Stimulated activated CD4-positive, alpha-beta T cell treated with anti-CD3 and anti-CD28 coated beads, Interleukin-12 subunit alpha, Interleukin-12 subunit beta, amount 100 ng/mL, for 4 hours (primary cell): Measurements from ENCODE around the gene PTTG1IP.
"Not testable (repeated sequence)": the region's sequence is repeated elsewhere in the genome, so short reads cannot be mapped to it uniquely, and the experiment has no call there.

Experiments used
- DNase-seq: peaks from one replicate; pipeline ENCODE4 v3.0.0-alpha.2; 2020

The PTTG1IP gene

DNA sequence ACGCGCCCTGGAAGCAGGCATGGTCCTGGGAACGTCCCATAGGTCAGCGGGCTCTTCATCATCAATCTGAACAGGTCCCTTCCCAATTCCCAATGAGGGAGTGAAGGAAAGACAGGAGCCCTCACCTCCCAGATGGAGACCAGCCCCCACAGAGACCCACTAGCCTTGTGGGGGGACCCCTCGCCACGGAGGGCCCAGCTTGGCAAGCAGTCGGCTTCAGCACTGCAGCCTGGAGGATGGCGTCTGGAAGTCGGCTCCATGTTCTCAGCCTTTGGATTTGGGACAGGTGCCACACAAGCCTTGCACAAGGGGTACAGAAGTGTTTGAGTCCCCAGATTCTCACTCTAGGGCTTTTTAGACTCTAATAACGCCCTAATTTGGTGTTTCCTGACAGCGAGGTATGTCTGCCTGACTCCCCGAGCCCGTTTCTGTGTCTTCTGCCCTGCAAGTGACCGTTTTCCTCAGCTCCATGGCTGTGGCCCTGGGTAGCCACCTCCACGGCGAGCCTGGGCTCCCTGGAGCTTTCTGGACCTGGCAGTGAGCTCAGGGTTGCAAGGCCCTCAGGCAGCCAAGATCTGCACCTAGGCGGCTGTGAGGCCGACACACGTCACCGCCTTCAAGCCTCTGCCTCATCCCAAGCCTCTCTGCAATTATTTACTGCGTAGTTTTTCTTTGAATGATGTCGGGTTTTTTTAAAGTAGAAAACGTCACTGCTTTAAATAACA is 30.6 kb downstream of the PTTG1IP start:
- DNase-seq: no peak

GRCh38 chr21:44842087-44842486 is 31.4 kb downstream of the PTTG1IP start:
- no peak for DNase-seq

- DNase-seq: no peak
Observed at GRCh38 chr21:44840771-44841170, 32.7 kb downstream of the PTTG1IP start.

- no peak for DNase-seq
Observed at GRCh38 chr21:44838951-44839350, 34.5 kb downstream of the PTTG1IP start.

GRCh38 chr21:44838039-44838895 is 35.2 kb downstream of the PTTG1IP start:
- DNase-seq: no peak

DNA sequence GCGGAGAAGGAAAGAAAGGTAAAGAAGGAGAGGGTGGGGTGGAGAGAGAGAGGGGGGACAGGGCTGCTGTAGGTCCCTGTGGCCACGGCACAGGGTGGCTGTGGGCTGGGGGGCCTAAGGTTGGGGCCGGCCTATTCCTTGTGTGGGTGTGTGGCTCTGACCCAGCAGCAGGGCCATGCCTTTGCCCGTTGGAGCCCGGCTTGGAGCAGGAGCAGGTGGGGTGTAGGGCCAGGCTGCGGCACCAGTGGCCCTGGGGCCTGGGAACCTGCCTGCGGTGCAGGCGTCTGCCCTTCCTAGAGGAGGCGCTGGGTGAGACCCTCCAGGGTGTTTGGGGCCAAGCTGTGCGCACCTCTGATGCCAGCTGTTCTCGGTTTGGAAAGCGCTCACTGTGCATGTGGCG is 36.0 kb downstream of the PTTG1IP start:
- DNase-seq: no peak

- DNase-seq: no peak
Observed at GRCh38 chr21:44836666-44837471, 36.6 kb downstream of the PTTG1IP start.

- DNase-seq: no peak
Observed at GRCh38 chr21:44836349-44836665, 37.2 kb downstream of the PTTG1IP start.

- no peak for DNase-seq
Observed at GRCh38 chr21:44835647-44835973, 37.9 kb downstream of the PTTG1IP start.

GRCh38 chr21:44834951-44835646 is 38.4 kb downstream of the PTTG1IP start:
- no peak for DNase-seq

DNA sequence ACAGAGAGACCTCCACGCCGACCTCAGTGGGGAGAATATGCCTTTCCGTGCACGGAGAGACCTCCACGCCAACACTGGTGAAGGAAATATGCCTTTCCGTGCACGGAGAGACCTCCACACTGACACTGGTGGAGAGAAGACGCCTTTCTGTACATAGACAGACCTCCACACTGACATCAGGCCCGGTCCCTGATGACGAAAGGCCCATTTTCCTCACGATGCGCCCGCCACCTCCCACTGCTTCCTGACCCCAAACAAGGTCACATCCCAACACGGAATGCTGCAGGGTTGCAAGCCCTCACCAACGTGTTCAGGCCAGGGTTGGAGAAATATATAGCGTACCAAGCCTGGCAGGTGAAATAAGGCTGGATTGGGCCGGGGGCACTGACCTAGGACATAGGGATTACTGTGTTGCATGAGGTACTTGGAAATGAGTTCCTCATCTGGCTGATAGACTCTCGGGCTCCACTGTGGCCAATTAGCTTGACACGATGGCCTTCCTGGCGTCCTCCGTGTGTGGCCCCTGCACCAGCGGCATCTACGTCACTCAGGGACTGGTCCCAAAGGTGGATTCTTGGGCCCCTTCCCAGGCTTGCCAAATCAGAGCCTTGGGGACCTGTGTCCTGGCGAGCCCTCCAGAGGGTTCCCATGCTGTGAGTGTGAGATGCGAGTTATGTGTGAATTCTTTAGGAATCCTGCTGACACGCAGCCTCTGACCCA is 39.1 kb downstream of the PTTG1IP start:
- no peak for DNase-seq

- DNase-seq: no peak
Observed at GRCh38 chr21:44833663-44834062, 39.8 kb downstream of the PTTG1IP start.

- DNase-seq: not testable (repeated sequence)
Observed at GRCh38 chr21:44832516-44833255, 40.8 kb downstream of the PTTG1IP start.

GRCh38 chr21:44831227-44831860 is 42.1 kb downstream of the PTTG1IP start:
- no peak for DNase-seq

DNA sequence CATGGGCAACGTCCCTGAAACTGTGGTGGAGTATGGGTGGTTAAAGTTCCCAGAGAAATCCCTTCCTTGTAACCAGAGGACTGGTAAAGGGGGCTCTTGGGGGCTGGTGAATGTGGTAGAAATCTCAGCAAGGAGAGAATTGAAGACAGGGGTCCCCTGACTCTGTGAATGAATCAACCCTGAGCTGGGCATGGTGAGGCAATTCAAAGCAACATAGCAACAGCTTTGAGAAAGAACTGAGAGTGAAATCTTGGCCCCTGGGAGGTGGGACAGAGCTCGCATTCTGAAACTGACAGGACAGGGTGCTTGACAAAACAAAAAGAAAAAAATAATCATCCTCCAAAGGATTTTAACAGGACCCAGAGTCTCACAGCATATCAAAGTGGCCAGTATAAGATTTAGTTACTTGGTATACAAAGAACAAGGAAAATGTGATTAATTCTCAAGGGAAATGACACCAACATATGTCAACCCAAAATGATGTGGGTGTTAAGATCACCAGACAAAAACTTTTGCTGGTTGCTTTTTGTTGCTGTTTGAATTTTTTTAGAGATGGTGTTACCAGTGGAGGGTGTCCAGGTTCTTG is 43.9 kb downstream of the PTTG1IP start:
- DNase-seq: no peak

DNA sequence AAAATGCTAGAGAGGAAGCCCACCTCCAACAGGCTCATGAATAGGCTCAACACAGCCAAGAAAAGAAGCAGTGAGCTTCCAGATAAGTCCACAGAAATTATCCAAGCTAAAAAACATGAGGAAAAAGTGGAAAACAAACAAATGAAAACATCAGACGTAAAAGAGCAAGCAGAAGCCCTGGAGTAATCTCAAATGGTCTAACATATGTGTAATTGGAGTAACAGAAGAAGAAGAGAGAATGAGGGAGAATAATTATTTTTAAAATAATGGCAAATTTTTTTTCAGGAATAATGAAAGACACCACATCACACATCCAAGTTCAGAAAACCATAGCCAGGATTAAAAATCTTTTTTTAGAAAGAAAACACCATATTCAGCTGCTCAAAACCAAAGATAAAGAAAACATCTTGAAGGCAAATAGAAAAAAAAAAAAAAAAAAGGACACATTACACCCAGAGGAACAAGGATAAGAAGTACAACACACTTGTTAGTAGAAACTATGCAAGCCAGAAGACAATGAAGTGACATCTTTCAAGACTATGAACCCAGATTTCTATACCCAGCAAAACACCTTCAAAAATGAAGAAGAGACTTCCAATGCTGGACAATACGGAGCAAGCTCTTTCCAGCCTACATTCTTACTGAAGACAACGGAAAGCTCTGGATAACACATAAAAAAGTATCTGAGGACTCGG is 45.0 kb downstream of the PTTG1IP start:
- DNase-seq: no peak

- no peak for DNase-seq
Observed at GRCh38 chr21:44823179-44823660, 50.3 kb downstream of the PTTG1IP start.

DNA sequence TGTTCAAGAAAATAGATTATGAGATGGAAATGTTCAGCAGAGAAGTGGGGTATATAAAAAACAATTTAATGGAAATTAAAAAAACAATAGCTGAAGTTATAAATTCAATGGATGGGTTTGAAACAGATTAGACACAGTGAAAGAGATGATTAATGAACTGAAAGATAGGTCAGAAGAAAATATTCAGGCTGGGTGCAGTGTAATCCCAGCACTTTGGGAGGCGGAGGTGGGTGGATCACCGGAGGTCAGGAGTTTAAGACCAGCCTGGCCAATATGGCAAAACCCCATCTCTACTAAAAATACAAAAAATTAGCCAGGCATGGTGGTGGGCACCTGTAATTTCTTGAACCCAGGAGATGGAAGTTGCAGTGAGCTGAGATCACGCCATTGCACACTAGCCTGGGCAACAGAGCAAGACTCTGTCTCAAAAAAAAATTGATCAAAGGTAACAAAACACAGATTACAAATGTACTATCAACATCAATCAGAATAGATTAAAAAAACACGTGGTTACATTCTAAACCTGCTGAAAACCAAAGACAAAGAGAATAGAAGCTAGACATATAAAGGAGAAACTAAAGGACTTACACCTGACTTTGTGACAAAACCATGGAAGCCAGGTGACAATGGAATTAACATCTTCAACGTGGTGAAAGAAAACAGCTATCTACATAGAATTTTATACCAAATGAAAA is 50.9 kb downstream of the PTTG1IP start:
- no peak for DNase-seq

DNA sequence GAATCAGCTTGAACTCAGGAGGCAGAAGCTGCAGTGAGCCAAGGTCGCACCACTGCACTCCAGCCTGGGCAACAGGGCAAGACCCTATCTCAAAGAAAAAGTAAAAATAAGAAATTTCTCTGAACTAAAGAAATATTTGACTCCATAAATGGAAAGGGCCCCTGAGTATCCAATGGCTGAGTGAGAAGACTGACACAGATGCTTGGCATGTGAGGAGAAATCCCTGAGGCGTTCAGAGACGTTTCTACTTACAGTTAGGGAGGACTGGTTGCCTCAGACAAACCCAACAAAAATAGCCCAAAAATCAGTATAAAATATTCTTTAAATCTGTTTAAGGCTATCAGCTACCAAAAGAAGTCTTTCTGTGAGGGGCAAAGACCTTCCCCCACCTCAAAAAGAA is 52.6 kb downstream of the PTTG1IP start:
- no peak for DNase-seq
